Lung microvascular endothelial cell (primary cell): ENCODE measurements around the gene CELA1. TPM values are rescaled to one million over a fixed set of nuclear protein-coding genes. Genes with fewer than 3 reads are reported as not detected.

Experiments used
- DNase-seq, 2 donors: peaks; one replicate each; pipeline versions ENCODE4 v3.0.0 to v3.0.0-alpha.2; 2010; ENCODE audit warnings: low read depth in 2 of 2
- total RNA-seq: library from RNA; depleted of rRNA; stranded (reverse); fragments of >200 nt; gene quantifications from 2 replicates; pipeline ENCODE4 v1.2.1, GENCODE V29; 2014

Gene CELA1
- not detected in 2 replicates for total RNA-seq

DNA sequence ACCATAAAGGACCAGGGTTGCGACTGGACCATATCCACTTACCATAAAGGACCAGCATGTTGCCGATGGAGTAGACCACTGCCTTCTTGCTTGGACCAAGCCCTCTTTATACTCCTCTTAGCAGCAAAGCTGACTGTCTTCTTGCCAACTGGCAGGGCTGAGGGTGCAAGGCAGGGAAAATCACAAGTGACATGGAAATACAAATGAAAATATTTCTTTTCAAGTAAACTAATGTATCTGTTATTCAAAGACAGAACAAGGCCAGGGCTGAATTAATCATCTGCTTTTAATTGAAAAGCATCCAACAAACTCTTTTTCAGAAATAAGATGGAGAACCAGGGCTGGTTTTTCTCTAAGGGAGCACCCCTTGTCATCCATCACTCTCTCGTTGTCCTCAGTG, at the start of gene CELA1:
TSS of gene CELA1 (minus strand) at position 99 of the 400 bp plus-strand sequence. CDS start at position 58, 41 bp downstream.
- DNase-seq: no peak

- DNase-seq: peak in 1 of 2 donors; percentile 32
Observed at GRCh38 chr12:51395283-51396230, 49.1 kb upstream of the CELA1 start.

GRCh38 chr12:51393676-51394545, 47.4 kb upstream of the CELA1 start:
- DNase-seq: peak; percentile 85 to 99

DNA sequence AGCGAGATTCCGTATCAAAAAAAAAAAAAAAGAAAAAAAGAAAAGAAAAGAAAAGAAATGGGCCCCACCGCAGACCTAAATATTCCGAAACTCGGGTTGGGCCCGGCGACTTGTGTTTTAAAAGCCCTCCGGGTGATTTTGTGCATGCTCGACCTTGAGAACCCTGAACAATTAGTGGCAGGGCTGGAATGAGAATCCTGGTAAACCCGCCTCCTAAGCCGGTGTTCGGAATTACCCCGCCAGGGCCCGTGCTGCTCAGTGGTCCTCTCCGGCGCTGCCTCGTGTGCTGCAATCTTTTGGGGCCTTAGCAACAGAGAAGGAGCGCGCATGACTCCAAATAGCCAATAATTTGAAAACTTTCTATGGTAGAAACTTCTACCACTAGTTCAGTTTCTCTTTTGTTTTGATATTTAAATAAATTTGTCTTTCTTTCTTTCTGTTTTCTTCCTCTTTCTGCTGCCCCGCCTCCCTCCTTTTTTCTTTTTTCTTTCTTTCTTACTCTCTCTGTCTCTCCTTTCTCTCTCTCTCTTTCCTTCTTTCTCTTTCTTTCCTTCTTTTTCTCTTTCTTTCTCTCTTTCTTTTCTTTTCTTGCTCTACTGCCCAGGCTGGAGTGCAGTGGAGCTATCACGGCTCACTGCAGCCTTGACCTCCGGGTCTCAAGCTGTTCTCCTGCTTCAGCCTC, 46.2 kb upstream of the CELA1 start:
- peak in 1 of 2 donors; percentile 83 for DNase-seq

- peak; percentile 54 to 55 for DNase-seq
Observed at GRCh38 chr12:51391283-51392123, 45.0 kb upstream of the CELA1 start, which contains the start of gene GALNT6. Gene GALNT6, minus strand, starts transcription at chr12:51391406. Its CDS starts 11,625 bp downstream, at chr12:51379781.

- peak in 1 of 2 donors; percentile 49 for DNase-seq
Observed at GRCh38 chr12:51390891-51391282, 44.4 kb upstream of the CELA1 start.

GRCh38 chr12:51390457-51390856, 44.0 kb upstream of the CELA1 start:
- no peak for DNase-seq

- peak in 1 of 2 donors; percentile 67 for DNase-seq
Observed at GRCh38 chr12:51389302-51389999, 43.0 kb upstream of the CELA1 start.

GRCh38 chr12:51388846-51389245, 42.4 kb upstream of the CELA1 start:
- no peak for DNase-seq

- DNase-seq: peak in 1 of 2 donors; percentile 66
Observed at GRCh38 chr12:51388069-51388799, 41.8 kb upstream of the CELA1 start.

DNA sequence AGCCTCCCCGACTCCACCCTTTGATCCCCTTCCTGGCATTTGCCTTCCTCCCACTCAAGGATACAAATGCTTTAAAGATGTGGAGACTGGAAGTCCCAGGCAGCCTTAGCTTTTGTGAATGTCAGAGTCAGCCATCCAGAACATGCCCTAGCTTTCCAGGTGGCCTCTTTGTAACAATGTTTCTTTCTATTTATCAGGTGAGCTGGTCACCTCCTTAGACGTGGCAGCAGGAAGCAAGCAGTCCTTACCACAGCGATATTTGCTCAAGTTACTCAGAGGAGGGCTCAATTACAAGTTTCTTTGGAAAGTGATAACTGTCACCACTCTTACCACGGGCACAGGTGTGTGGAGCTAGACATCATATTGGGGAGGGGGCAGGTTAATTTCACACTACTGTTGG, 39.9 kb upstream of the CELA1 start:
- DNase-seq: no peak

- DNase-seq: no peak
Observed at GRCh38 chr12:51383269-51383905, 36.9 kb upstream of the CELA1 start.

- no peak for DNase-seq
Observed at GRCh38 chr12:51382173-51382572, 35.7 kb upstream of the CELA1 start.

- peak in 1 of 2 donors; percentile 65 for DNase-seq
Observed at GRCh38 chr12:51381226-51382079, 35.0 kb upstream of the CELA1 start.

DNA sequence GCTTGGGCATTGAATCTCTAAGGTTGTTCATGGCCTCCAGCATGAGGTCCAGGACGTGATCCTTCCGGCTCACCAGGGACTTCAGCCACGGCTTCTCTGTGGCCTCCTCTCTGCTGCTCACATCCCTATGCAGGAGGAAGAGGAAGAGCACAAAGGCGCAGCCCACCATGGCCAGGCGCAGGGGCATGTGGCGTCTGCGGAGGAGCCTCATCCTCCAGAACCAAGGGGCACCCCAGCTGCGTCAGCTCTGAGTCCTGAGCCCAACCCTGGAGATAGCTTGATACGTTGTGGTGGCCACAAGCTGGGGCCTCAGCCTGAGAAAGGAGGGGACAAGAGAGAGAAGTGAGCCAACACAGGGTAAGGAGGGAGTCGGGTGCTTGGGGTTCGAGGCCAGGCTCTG, 33.1 kb upstream of the CELA1 start:
- no peak for DNase-seq

DNA sequence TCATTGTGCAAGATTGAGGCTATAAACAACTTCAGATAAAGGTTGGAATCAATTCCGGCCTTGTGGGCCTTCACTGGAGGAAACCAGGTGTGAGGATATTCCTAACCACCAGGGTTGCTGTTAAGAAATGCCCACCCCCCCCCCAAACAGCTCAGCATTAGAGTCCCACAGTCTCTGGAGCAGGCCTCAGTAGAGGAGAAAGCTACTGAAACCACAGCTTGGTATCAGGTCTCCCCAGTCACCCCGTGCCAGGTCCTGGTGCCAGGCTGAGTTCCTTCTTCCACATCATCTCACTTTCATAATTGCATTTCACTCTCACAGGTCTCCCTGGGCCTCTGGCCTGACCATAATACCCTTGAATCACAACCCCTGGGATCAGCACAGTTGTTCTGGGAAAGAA, 32.3 kb upstream of the CELA1 start:
- no peak for DNase-seq

DNA sequence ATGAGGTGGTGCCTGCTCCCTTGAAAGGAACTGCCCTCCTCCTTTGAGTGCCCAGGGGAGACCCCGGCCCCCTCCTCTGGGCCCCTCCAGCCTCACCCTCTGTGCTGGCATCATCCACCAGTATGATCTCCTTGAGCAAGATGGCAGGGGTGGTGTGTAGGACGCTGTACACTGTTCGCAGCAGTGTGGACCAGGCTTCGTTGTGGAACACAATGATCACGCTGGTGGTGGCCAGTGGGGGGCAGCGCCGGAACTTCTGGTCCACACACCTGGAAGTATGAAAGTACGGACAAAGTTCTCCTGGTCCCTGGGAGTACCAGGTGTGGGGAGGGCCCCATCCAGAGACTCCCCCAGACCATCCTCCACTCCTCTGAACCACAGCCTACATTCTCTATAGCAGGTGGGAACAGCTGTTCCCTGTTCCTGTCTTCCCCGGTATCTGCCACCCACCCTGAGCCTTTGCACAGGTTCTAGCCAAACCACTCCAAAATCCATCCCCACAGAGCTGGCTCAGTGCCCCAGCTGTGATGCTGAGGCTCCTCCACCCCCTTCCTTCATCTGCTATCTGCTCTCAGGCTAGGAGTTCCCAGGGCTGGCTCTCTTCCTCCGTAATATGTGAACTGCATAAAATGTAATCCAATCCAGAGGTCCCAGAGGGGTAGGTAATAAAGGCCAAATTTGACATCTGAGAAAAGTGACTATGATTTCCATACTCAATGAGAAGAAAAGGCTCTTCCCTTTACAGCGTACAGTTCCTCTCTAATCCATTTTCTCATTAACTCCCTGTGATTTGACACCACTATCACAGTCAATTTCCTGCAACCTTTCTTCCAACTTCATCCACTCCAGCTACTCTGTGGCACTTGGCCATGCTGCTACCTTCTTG, 30.9 kb upstream of the CELA1 start:
- DNase-seq: no peak
